SK-N-SH treated with all-trans-retinoic acid at 6 μM for 48 hours (cell line): ENCODE measurements around the gene PCYT1B.

Source experiments
- ARNTL ChIP-seq: fragments of 450-650 bp; formaldehyde crosslinking; IDR thresholded peaks from 2 replicates; pipeline ENCODE4 v1.5.0; 2020; ENCODE audit warnings: low read depth, mild to moderate bottlenecking, moderate library complexity, borderline replicate concordance
- POU6F1 ChIP-seq: fragments of 250-450 bp; sonication (Bioruptor Pico); IDR thresholded peaks from 2 replicates; pipeline ENCODE4 v1.8.0; 2021; ENCODE audit warnings: low read depth, mild to moderate bottlenecking, moderate library complexity, borderline replicate concordance

- TF ChIP-seq POU6F1 (CRISPR knock-in tag), result no peak
- no peak for TF ChIP-seq ARNTL (CRISPR knock-in tag)
These were observed 1.3 kb upstream of the PCYT1B start for GRCh38 chrX:24648495-24648894.
